SKM-1 treated with dmso at 0.1 percent for 144 hours (cell line): ENCODE data around the gene WFDC12.

ENCODE experiments used
- DNase-seq: peaks from one replicate; lab custom pipeline; 2025; ENCODE audit not compliant: unreplicated experiment; lab: John Stamatoyannopoulos, UW

WFDC12 gene

GRCh38 chr20:45115829-45116228 is 8.4 kb downstream of the WFDC12 start:
- no peak for DNase-seq

GRCh38 chr20:45115386-45115774 is 8.9 kb downstream of the WFDC12 start:
- no peak for DNase-seq

GRCh38 chr20:45114465-45115385 is 9.5 kb downstream of the WFDC12 start, which contains the start of gene WFDC5:
Gene WFDC5, minus strand, starts transcription at chr20:45115174. Its CDS starts 91 bp downstream, at chr20:45115083.
- DNase-seq = no peak

- DNase-seq = no peak
These were observed 10.4 kb downstream of the WFDC12 start for GRCh38 chr20:45113865-45114264.

GRCh38 chr20:45112754-45113153 is 11.5 kb downstream of the WFDC12 start:
- no peak for DNase-seq

- no peak for DNase-seq
These were observed 12.3 kb downstream of the WFDC12 start for GRCh38 chr20:45111799-45112471.

- no peak for DNase-seq
These were observed 13.0 kb downstream of the WFDC12 start for GRCh38 chr20:45111285-45111684.

GRCh38 chr20:45110301-45110700 is 14.0 kb downstream of the WFDC12 start:
- DNase-seq = no peak

- DNase-seq = no peak
These were observed 14.6 kb downstream of the WFDC12 start for GRCh38 chr20:45109634-45110033.

- DNase-seq = no peak
These were observed 18.9 kb downstream of the WFDC12 start for GRCh38 chr20:45105317-45105716.

- no peak for DNase-seq
These were observed 19.5 kb downstream of the WFDC12 start for GRCh38 chr20:45104786-45105185.

- DNase-seq = no peak
These were observed 21.2 kb downstream of the WFDC12 start for GRCh38 chr20:45103072-45103471.

- no peak for DNase-seq
These were observed 22.9 kb downstream of the WFDC12 start for GRCh38 chr20:45101333-45101850.

- DNase-seq = no peak
These were observed 23.6 kb downstream of the WFDC12 start, which contains the start of gene KCNS1 for GRCh38 chr20:45100563-45101245. Gene KCNS1, minus strand, starts transcription at chr20:45101127. Its CDS starts 1,891 bp downstream, at chr20:45099236.

- DNase-seq = no peak
These were observed 26.0 kb downstream of the WFDC12 start for GRCh38 chr20:45098103-45098773.

GRCh38 chr20:45097485-45098102 is 26.7 kb downstream of the WFDC12 start:
- peak; percentile 67 for DNase-seq

GRCh38 chr20:45096781-45097180 is 27.5 kb downstream of the WFDC12 start:
- DNase-seq = no peak

- peak; percentile 58 for DNase-seq
These were observed 28.4 kb downstream of the WFDC12 start for GRCh38 chr20:45095805-45096238.

- no peak for DNase-seq
These were observed 29.2 kb downstream of the WFDC12 start for GRCh38 chr20:45094864-45095574.
